NCI-H748 treated with DMSO at 0.1 percent for 48 hours (cell line): ENCODE results near the gene NLGN4X.
"Not testable (repeated sequence)": the region's sequence is repeated elsewhere in the genome, so short reads cannot be mapped to it uniquely, and the experiment has no call there.

ENCODE experiments used
- DNase-seq: peaks from one replicate; lab custom pipeline; 2025; lab: John Stamatoyannopoulos, UW

Gene NLGN4X

GRCh38 chrX:6005856-6006255, 222.8 kb downstream of the NLGN4X start:
- no peak for DNase-seq

GRCh38 chrX:6004529-6004928, 224.1 kb downstream of the NLGN4X start:
- no peak for DNase-seq

DNA sequence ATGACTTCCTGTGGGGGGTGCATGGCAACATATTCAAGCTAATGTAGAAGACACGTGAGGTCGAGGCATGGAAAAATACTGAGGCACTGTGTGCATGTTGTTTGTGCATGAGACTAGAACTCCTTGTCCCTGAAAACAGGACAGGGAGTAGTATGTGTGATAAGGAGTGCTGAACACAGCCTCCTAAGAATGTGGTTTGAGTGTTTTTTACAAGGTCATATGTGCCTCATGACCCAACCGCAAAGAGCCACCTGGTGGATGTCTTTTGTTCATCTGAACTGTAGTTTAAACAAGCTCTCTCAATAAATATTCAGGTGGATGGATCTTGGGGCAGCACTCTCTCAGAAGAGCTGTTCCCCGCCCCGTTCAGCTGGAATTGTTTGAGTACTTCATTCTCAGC, 226.6 kb downstream of the NLGN4X start:
- peak; percentile 28 for DNase-seq

DNA sequence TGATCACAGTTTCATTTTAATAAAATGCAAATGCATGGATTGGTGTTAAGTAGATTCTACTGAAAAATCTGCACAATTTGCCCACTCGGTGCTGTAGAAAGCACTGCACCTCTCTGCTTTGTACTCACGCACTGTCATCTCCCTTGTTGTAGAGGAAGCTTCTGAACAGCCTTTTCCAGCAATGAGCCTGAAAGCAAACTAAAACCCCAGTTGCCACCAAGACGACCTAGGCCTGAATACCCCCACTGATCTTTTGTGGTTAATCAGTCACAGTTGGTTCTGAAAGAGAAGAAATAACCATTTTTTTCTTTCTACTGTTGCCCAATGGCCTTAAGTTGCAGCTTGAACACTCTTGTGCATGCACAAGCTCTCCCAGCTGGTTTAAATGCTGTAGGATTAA, 229.8 kb downstream of the NLGN4X start:
- no peak for DNase-seq

DNA sequence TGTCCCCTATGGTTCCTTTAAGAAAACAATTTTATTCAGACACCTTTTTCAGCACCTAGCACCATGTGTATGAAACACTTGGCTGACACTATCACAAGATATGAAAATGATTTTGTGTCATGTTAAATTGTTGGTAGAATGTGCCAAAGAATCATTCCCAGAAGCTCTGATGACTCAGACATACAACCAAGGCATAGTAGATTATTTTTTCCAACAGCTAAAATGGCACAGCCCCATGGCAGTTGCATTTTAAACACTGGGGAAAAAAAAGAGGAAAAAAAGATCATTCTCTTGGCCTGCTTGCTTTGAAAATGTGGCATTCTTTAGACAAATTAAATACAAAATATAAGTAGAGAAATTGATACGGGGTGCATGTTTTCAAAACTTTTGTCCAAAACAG, 230.2 kb downstream of the NLGN4X start:
- no peak for DNase-seq

GRCh38 chrX:5991393-5991792, 237.3 kb downstream of the NLGN4X start:
- DNase-seq: no peak

GRCh38 chrX:5979338-5979737, 249.3 kb downstream of the NLGN4X start:
- no peak for DNase-seq

GRCh38 chrX:5976332-5976731, 252.3 kb downstream of the NLGN4X start:
- peak; percentile 3 for DNase-seq

DNA sequence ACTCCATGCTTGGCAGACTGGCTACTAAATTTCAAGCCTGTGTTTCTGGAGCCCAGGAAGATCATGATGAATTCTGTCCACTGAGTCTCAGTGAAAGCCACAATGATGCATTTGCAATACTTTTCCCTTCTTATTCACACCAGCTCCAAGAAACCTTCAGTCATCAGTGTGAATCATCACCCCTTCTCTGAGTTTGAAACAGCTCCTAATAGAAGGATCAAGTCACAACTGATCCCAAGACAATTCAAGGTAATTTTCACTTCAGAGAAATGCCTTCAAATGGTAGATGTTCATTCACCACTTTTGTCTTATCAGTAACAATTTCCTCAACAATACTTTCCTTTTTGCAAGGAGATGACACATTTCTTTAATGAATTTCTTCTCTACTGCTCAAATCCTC, 257.4 kb downstream of the NLGN4X start:
- DNase-seq: no peak

DNA sequence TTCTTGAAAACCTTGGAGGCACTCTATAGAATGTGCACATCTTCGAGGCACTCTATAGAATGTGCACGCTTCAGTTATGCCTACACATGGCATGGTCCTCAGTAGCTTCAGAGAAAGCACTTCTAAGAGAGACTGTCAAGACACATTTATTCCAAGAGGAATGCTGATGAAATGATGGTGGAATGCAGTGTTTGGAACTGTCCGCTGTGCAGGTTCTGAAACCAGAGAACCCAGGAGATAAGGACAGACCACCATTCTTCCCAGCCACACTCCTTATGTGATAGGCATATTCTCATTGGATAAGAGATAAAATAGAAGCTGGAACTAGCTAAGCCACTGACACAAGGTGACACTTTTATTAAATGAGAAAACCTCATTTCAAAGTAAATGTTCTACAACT, 263.3 kb downstream of the NLGN4X start:
- no peak for DNase-seq

- DNase-seq: no peak
Measured at GRCh38 chrX:5959286-5959685, 269.4 kb downstream of the NLGN4X start.

DNA sequence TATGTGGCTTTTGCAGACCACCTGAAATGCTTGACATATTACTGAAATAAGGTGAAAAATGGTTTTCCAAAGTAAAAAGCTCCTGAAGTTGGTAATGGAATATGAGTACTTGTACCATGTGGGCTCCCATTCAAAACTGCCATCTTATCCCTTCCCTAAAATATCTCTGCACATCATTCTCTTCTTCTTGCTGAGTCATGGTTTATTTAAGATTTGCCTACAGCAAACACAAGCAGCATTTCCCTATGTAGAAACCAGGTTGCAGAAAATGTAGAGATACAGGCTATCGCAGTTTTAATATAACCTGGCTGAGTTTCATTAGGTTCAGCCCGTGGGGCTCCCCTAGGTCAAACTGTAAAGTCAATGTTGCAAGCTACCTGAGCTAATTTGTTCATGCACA, 270.1 kb downstream of the NLGN4X start:
- no peak for DNase-seq

GRCh38 chrX:5957506-5957905, 271.2 kb downstream of the NLGN4X start:
- no peak for DNase-seq

DNA sequence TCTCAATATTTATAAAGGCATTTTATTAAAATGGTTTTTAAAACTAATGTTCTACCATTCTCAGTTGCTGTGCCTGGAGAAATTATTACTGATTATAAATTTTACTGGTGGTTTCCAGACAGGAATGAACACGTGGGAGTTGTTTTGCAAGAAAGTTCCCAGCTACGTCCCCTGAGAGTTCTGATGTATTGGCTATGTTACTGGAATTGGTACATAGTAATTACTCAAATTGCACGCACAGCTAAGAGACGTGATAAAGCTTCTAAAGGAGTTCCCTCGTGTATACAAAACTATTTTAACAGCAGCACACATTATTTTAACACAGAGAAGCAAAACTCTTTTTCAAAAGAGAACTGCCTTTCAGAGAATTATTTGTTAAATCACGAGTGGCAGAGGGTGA, 292.2 kb downstream of the NLGN4X start:
- no peak for DNase-seq

DNA sequence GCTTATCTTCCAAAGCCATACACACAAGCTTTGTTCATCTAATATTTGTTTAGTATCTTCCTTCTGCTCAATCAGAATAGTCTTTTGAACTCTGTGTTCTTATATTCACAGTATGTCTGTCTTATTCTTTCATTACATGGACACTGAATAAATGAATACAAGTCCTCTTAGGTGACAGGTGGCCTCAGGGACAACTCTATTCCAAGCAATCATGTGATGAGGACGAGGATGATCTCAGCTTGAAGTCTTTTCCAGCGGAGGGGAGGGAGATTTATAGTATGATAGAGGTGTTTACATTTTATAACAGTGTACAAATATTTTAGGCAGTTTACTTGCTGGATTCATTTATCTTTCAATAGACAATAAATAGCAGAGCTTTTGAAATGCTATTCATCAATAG, 300.4 kb downstream of the NLGN4X start:
- DNase-seq: no peak

DNA sequence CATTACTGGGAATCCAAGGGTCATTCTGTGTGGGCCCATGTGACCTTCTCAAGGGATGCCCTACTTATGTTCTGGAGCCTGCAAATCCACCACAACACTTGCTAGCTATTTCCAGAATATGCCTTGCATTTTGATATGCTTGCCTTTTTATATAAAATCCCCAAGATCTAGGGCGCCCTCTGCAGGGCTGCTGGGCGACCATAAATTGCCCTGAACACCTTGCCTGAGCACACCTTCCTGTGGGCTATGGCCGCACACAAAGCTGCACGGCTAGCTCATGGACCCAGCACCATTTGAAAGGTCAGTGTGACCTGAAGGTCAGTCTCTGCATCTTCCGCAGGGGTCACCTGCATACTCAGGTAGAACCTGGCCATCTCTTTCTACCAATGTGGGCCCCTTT, 311.7 kb downstream of the NLGN4X start:
- DNase-seq: no peak

- DNase-seq: no peak
Measured at GRCh38 chrX:5915783-5916182, 312.9 kb downstream of the NLGN4X start.

DNA sequence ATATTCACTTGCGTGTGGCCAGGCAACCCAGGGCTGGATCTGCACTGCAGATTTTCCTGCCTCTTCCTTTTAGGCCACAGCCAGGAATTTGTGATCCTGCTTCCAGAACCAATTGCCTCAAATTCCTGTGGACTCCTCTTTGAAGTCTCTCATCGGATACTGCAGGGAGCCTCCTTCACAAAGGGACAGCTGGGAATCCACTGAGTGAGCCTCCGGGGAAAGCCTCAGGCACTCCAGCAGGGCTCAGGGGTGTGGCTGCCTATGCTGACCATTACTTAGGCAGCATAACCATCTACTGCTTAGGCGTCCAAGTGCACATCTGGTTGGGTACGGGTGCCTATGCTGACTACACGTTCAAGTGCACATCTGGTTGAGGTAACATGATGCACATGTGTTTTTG, 321.5 kb downstream of the NLGN4X start:
- no peak for DNase-seq

DNA sequence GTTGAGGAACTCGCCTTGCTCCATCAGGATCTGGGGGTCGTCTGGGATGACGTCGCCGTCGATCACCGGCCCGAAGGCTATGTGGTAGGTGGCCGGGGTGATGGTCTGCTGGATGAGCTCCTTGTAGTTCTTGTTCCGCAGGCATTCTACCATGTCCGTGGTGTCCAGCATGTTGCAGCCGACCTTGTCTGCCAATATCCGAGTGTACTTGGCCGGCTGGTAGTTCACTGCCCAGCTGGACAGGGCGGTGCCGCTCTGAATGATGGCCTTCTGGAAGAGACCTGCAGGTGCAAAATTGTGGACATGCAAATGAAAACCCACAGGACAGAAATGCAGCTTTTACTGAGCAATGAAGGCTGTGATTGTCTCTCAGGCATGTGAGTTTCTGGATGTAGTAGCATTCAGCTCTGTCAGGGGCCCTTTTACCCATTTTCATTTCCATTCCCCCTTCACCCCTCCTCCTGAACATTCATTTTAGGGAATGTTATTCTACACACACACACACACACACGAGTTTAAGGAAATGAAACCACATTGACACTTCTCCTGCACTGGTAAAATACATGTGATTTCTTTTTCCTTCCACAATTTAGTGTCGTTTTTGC, 325.0 kb downstream of the NLGN4X start:
- DNase-seq: not testable (repeated sequence)

DNA sequence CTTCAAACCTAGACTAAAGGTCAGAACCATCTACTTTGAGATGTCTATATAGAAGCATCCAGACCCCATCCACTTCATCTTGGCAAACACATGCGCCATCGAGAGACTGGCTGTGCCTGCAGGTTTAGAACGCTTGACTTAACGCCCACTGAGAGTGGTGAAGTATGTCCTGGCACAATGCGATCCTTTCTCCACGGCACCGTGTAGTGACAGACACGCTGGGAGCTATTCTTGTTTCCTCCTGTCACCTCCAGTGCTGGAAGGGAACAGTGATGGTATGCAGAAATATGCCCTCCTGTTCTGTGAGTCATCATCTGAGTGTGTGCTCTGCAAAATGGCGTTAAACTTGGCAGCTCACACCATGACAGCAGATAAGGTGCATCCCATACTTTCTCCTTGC, 330.2 kb downstream of the NLGN4X start:
- no peak for DNase-seq

- no peak for DNase-seq
Measured at GRCh38 chrX:5891378-5891777, 337.3 kb downstream of the NLGN4X start.

DNA sequence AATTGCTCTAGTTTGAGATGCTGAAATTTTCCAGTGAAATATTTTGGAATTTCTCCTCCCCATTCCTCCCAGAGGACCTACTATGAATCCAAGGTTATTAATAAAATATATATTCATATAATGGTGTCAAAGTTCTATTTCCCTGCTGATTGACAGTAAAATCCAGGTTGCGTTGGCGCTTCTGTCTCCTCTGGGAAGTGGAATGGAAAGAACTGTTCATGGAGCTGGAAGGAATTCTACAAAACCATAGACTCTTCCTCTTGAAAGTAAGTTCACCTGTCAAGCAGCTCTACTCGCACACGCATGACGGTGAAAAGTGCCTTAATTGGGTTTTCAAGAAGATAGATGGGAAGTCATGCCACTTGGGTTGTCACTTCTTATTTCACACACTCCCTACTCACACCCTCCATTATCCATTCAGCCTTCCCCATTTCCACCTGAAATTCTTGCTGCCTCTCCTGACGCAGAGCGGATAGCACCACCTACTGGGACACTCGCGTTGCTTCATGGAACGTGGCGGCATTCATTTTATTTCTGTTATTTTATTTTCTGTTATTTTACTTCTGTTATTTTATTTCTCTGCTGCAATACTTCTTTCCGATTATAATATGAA, 351.6 kb downstream of the NLGN4X start:
- DNase-seq: peak; percentile 29

DNA sequence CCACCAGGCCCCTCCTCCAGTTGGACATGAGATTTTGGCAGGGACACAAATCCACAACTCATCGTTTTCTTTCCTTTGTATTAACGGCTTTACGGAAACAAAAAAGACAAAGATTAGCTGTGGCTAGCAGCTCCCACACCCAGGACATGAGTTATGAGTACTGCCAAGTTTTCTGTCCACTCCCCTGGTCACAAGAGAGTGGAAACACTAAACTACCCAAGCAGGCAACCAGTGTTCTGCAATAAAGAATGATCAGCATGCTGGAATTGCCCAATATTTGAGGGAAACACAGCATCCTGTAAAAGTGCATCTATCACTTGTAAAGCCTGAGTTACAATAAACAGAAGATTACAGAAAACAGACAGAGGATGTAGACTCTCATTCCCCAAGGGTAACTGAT, 358.4 kb downstream of the NLGN4X start:
- DNase-seq: no peak

DNA sequence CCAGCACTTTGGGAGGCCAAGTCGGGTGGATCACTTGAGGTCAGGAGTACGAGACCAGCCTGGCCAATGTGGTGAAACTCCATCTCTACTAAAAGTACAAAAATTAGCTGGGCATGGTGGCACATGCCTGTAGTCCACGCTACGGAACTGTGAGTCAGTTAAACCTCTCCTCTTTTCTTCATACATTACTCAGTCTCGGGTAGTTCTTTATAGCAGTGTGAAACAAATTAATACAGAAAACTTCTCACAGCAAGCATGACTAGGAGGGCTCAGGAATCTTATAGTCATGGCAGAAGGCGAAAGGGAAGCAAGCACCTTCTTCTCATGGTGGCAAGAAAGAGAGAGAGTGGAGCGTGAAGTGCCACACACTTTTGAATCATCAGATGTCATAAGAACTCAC, 358.9 kb downstream of the NLGN4X start:
- DNase-seq: no peak
